PC-9 (cell line): ENCODE results near the gene RORB. TPM values are rescaled to one million over a fixed set of nuclear protein-coding genes. Genes with fewer than 3 reads are reported as not detected.

ENCODE experiments used
- Bru-seq: library from RNA; stranded (reverse); fragments of 400-500 nt; gene quantifications from one replicate; lab custom pipeline; 2021; lab: Mats Ljungman, UMichigan
- BruChase-seq, 2 experiments: library from RNA; stranded (reverse); fragments of 400-500 nt; gene quantifications; one replicate each; lab custom pipeline; 2021; lab: Mats Ljungman, UMichigan
- BruUV-seq: library from RNA; stranded (reverse); fragments of 400-500 nt; replicated peaks from 2 replicates; lab custom pipeline; 2021; lab: Mats Ljungman, UMichigan
- CTCF ChIA-PET: fragments of 300-600 bp; sonication (Branson Sonifier 250); formaldehyde crosslinking; loops from one replicate; lab custom pipeline; 2022; ENCODE audit warnings: antibody characterized with exemption; lab: Charles Lee
- POLR2A ChIA-PET: fragments of 300-600 bp; sonication (Branson Sonifier 250); formaldehyde crosslinking; loops from one replicate; lab custom pipeline; 2022; ENCODE audit warnings: antibody characterized with exemption; ENCODE audit not compliant: unreplicated experiment; lab: Charles Lee
- DNase-seq, 2 experiments: peaks; one replicate each; pipeline versions ENCODE4 v3.0.0 to v3.0.0-alpha.2; 2015 to 2022; ENCODE audit warnings: mixed read lengths in 1 of 2
- H2AFZ ChIP-seq: fragments of 200-600 bp; sonication (generic); 2 replicates; pipeline ENCODE4 v1.8.1; 2017; ENCODE audit warnings: antibody characterized with exemption
- H3F3A ChIP-seq: fragments of 200-600 bp; sonication (generic); 2 replicates; pipeline ENCODE4 v1.8.1; 2017; ENCODE audit warnings: antibody characterized with exemption, mild to moderate bottlenecking, low read depth; ENCODE audit not compliant: insufficient read depth
- H3K27ac ChIP-seq: fragments of 200-600 bp; sonication (generic); 2 replicates; pipeline ENCODE4 v1.6.1; 2016; ENCODE audit warnings: mixed run types
- H3K27me3 ChIP-seq: fragments of 200-600 bp; sonication (generic); 2 replicates; pipeline ENCODE4 v1.6.1; 2016; ENCODE audit warnings: low read depth, mixed run types; ENCODE audit not compliant: insufficient read depth
- H3K36me3 ChIP-seq: fragments of 200-600 bp; sonication (generic); 2 replicates; pipeline ENCODE4 v1.6.1; 2016; ENCODE audit warnings: low read depth, mixed run types
- H3K4me1 ChIP-seq: fragments of 200-600 bp; sonication (generic); replicated peaks from 2 replicates; pipeline ENCODE4 v1.6.1; 2016; ENCODE audit warnings: mixed run types; ENCODE audit not compliant: insufficient read depth
- H3K4me2 ChIP-seq: fragments of 200-600 bp; sonication (generic); 2 replicates; pipeline ENCODE4 v1.6.1; 2017; ENCODE audit warnings: mixed run types
- H3K4me3 ChIP-seq: fragments of 200-600 bp; sonication (generic); 2 replicates; pipeline ENCODE4 v1.6.1; 2016; ENCODE audit warnings: mixed run types
- H3K79me2 ChIP-seq: fragments of 200-600 bp; sonication (generic); 2 replicates; pipeline ENCODE4 v1.6.1; 2017; ENCODE audit warnings: low read depth, mixed run types
- H3K9me2 ChIP-seq: fragments of 200-600 bp; sonication (generic); 2 replicates; pipeline ENCODE4 v1.8.1; 2017; ENCODE audit warnings: mild to moderate bottlenecking; ENCODE audit not compliant: insufficient read depth
- H3K9me3 ChIP-seq: fragments of 200-600 bp; sonication (generic); 2 replicates; pipeline ENCODE4 v1.8.1; 2016; ENCODE audit warnings: low read depth; ENCODE audit not compliant: insufficient read depth
- H4K20me1 ChIP-seq: fragments of 200-600 bp; sonication (generic); 2 replicates; pipeline ENCODE4 v1.8.1; 2017; ENCODE audit not compliant: insufficient read depth
- CTCF ChIP-seq: fragments of 200-600 bp; sonication (generic); conservative IDR thresholded peaks from 2 replicates; pipeline ENCODE4 v1.6.1; 2017; ENCODE audit warnings: mixed run types, antibody characterized with exemption, mild to moderate bottlenecking, moderate library complexity
- EZH2 ChIP-seq: fragments of 200-600 bp; sonication (generic); IDR thresholded peaks from 2 replicates; pipeline ENCODE4 v1.8.0; 2017; ENCODE audit warnings: antibody characterized with exemption, low read depth
- intact Hi-C: fragments of 100-400 bp; cut with micrococcal nuclease; formaldehyde crosslinking; loops from one replicate; pipeline ENCODE4 v1.10.0; 2022; ENCODE audit not compliant: unreplicated experiment
- long read RNA-seq: library from polyadenylated mRNA; stranded (forward); transcript quantifications from one replicate; pipeline ENCODE4 v2.0.0, GENCODE V29; 2022
- total RNA-seq: library from RNA; stranded (reverse); gene quantifications from 2 replicates; pipeline ENCODE4 v1.2.3, GENCODE V29; 2021

Gene RORB
- total RNA-seq, result 0.07 TPM in 1 of 2 replicates, not detected in the other
- percentile 10 among the genes with signal in this experiment for Bru-seq, nascent RNA
- BruChase-seq, experiment 1, labeled RNA remaining after a 2-hour chase, result percentile 3 among the genes with signal in this experiment
- BruChase-seq, experiment 2, labeled RNA remaining after a 6-hour chase, result percentile 7 among the genes with signal in this experiment
- long read RNA-seq, result 0 reads

DNA sequence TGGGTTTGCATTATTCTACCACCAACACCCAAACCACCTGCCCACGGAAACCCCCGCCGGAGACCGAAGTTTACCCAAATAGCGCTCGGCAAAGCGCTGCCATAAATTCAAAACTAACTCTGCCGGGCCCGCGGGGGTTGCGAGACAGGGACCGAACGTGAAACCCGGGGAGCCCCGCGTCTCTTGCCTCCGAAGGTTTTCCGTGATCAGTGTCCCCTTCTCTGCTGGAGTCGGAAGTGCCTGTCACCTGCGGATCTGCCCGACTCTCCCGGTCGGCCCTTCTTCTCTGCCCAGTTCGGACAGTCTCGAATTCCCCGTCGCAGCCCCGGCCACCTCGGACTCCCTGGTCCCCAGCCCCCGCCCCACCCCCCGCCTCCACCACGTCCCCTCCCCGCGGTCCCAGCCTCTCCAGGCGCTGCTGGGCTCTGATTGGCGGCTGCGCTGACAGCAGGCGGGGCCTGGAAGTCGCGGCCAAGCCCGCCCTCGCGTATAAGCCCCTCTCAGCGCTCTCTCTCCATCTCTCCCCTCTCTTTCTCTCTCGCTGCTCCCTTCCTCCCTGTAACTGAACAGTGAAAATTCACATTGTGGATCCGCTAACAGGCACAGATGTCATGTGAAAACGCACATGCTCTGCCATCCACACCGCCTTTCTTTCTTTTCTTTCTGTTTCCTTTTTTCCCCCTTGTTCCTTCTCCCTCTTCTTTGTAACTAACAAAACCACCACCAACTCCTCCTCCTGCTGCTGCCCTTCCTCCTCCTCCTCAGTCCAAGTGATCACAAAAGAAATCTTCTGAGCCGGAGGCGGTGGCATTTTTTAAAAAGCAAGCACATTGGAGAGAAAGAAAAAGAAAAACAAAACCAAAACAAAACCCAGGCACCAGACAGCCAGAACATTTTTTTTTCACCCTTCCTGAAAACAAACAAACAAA, at the start of gene RORB:
Gene RORB (plus strand): TSS at position 517 of the 929 bp plus-strand sequence. CDS start 642 bp downstream, outside the sequence.
- peaks cover 6% of the 10 kb centered on the region; the same call in 1 of the 2 replicates for H3K27me3 ChIP-seq
- no peaks in the 10 kb centered on the region for H3K9me3 ChIP-seq
- H4K20me1 ChIP-seq, result no peaks in the 10 kb centered on the region
- H3K4me1 ChIP-seq, result no peaks in the 10 kb centered on the region
- TF ChIP-seq EZH2 (no peak), CTCF (no peak)
- no peaks in the 10 kb centered on the region for H3F3A ChIP-seq
- no peaks in the 10 kb centered on the region for H3K79me2 ChIP-seq
- peak within 1 kb of the TSS; percentile 87 for H2AFZ ChIP-seq
- ChIA-PET CTCF (no interaction called here), POLR2A (no interaction called here)
- H3K27ac ChIP-seq, result no peak within 1 kb of the TSS
- peak within 1 kb of the TSS; percentile 66 for H3K4me3 ChIP-seq
- H3K9me2 ChIP-seq, result no peaks in the 10 kb centered on the region
- BruUV-seq, result no TSS peak
- intact Hi-C loops, result no loop called here
- DNase-seq, result peak in 1 of 2 experiments; percentile 24
- H3K36me3 ChIP-seq, result no peaks in the 10 kb centered on the region
- peak within 1 kb of the TSS; percentile 89 for H3K4me2 ChIP-seq

- DNase-seq, result no peak
- intact Hi-C loops, result no loop called here
- H3K9me3 ChIP-seq, result no peaks in the 10 kb centered on the region
- no TSS peak for BruUV-seq
- CTCF ChIA-PET, result no interaction called here
- H3K27ac ChIP-seq, result no peak overlapping the region
- no peaks in the 10 kb centered on the region for H3F3A ChIP-seq
- no peak overlapping the region for H2AFZ ChIP-seq
- H3K4me1 ChIP-seq, result no peaks in the 10 kb centered on the region
- H3K27me3 ChIP-seq, result no peaks in the 10 kb centered on the region
- TF ChIP-seq EZH2 (no peak), CTCF (no peak)
- H4K20me1 ChIP-seq, result no peaks in the 10 kb centered on the region
- POLR2A ChIA-PET, result no interaction called here
- no peak overlapping the region for H3K4me2 ChIP-seq
- no peak overlapping the region for H3K4me3 ChIP-seq
- no peaks in the 10 kb centered on the region for H3K79me2 ChIP-seq
- H3K36me3 ChIP-seq, result no peaks in the 10 kb centered on the region
- H3K9me2 ChIP-seq, result 0 out of 2 replicates have a peak, but pooled peaks cover 5% of the 10 kb centered on the region
Observed at GRCh38 chr9:74447451-74448193, 49.5 kb upstream of the RORB start.

GRCh38 chr9:74449060-74449459, 48.1 kb upstream of the RORB start:
- no peak overlapping the region for H2AFZ ChIP-seq
- H3K9me3 ChIP-seq, result no peaks in the 10 kb centered on the region
- H3K4me1 ChIP-seq, result no peaks in the 10 kb centered on the region
- H3K27me3 ChIP-seq, result no peaks in the 10 kb centered on the region
- POLR2A ChIA-PET, result no interaction called here
- no peak for DNase-seq
- H3K27ac ChIP-seq, result no peak overlapping the region
- intact Hi-C loops, result no loop called here
- no peaks in the 10 kb centered on the region for H3K79me2 ChIP-seq
- no peak overlapping the region for H3K4me3 ChIP-seq
- no peaks in the 10 kb centered on the region for H4K20me1 ChIP-seq
- CTCF ChIA-PET, result no interaction called here
- no peaks in the 10 kb centered on the region for H3K36me3 ChIP-seq
- H3F3A ChIP-seq, result no peaks in the 10 kb centered on the region
- no TSS peak for BruUV-seq
- H3K4me2 ChIP-seq, result no peak overlapping the region
- TF ChIP-seq EZH2 (no peak), CTCF (no peak)
- H3K9me2 ChIP-seq, result 0 out of 2 replicates have a peak, but pooled peaks cover 5% of the 10 kb centered on the region
